ENCODE data around the gene PTEN. TPM values are rescaled to one million over a fixed set of nuclear protein-coding genes. Genes with fewer than 3 reads are reported as not detected.

The PTEN gene
- 50.5 and 64.9 TPM in 2 replicates for total RNA-seq (ENCODE audit: low replicate concordance)

DNA sequence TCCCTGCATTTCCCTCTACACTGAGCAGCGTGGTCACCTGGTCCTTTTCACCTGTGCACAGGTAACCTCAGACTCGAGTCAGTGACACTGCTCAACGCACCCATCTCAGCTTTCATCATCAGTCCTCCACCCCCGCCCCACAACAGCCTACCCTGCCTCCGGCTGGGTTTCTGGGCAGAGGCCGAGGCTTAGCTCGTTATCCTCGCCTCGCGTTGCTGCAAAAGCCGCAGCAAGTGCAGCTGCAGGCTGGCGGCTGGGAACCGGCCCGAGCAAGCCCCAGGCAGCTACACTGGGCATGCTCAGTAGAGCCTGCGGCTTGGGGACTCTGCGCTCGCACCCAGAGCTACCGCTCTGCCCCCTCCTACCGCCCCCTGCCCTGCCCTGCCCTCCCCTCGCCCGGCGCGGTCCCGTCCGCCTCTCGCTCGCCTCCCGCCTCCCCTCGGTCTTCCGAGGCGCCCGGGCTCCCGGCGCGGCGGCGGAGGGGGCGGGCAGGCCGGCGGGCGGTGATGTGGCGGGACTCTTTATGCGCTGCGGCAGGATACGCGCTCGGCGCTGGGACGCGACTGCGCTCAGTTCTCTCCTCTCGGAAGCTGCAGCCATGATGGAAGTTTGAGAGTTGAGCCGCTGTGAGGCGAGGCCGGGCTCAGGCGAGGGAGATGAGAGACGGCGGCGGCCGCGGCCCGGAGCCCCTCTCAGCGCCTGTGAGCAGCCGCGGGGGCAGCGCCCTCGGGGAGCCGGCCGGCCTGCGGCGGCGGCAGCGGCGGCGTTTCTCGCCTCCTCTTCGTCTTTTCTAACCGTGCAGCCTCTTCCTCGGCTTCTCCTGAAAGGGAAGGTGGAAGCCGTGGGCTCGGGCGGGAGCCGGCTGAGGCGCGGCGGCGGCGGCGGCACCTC is at the start of gene PTEN, which contains the start of gene KLLN:
Gene PTEN, plus strand, starts transcription at position 573 of the 891 bp plus-strand sequence. CDS start 845 bp downstream, outside the sequence.
Gene KLLN, minus strand, starts transcription at position 481 of the 891 bp plus-strand sequence. CDS start 1,046 bp downstream, outside the sequence.
- H4K20me1 ChIP-seq (ENCODE audit: low read depth): peaks cover 42% of the 10 kb centered on the region
- H2AFZ ChIP-seq (replicated peaks): peak within 1 kb of the TSS; percentile 55
- H3K4me3 ChIP-seq: peak within 1 kb of the TSS; percentile 95
- peak; percentile 96 for DNase-seq (ENCODE audit: low spot score)
- H3K9ac ChIP-seq: peak within 1 kb of the TSS; percentile 54
- peaks cover 6% of the 10 kb centered on the region for H3K36me3 Mint-ChIP-seq
- H3K36me3 ChIP-seq: no peaks in the 10 kb centered on the region
- H3K27ac Mint-ChIP-seq: peak within 1 kb of the TSS; percentile 99
- TF ChIP-seq CTCF (IDR thresholded peaks at IDR 0.05) (peak; percentile 6), EZH2 (IDR thresholded peaks at IDR 0.05) (no peak)
- H3F3A ChIP-seq (ENCODE audit: low read depth): peaks cover 32% of the 10 kb centered on the region
- H3K4me3 Mint-ChIP-seq: peak within 1 kb of the TSS; percentile 100
- H3K79me2 ChIP-seq (ENCODE audit: low read depth): peaks cover 43% of the 10 kb centered on the region
- H3K4me2 ChIP-seq: peak within 1 kb of the TSS; percentile 87
- H3K4me1 ChIP-seq: peaks cover 19% of the 10 kb centered on the region
- H3K27me3 ChIP-seq: no peaks in the 10 kb centered on the region
- peaks cover 3% of the 10 kb centered on the region for H3K27me3 Mint-ChIP-seq (ENCODE audit: insufficient read depth, low read depth)
- peak within 1 kb of the TSS; percentile 98 for H3K27ac ChIP-seq
- no peaks in the 10 kb centered on the region for H3K9me3 Mint-ChIP-seq
- H3K4me1 Mint-ChIP-seq: peaks cover 30% of the 10 kb centered on the region
- H3K9me3 ChIP-seq (ENCODE audit: low read depth): no peaks in the 10 kb centered on the region

DNA sequence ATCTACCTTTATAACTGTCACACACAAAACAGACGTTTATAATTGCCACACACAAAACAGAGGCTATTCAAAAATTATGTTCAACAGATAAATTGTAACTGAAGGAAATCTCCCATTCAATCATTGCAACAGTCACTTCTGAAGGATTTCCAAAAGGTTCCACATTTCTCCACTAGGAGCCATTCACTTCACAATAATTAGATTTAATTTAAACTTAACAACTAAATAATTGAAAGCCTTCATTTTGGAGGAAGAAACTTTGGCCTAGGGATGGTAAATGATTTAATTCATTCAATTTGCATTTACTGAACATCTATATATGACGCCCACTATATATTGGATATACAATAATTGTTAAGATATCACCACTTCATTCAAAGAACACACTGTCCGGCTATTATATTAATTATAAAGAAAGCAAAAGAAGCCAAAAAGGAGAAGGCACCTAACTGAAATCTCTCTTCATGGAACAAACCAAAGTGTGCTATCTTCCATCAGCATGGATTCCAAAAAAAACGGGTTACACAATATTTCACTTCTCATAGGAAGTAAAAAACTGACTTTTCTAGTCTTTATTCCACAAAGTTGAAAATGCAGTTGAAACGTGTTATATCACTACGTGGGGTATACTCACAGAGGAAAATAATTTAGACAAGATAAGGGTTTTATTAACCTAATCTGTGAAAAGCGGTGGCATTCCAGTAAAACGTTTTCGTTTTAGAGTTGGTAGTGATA is 47.1 kb upstream of the PTEN start:
- H3K4me3 Mint-ChIP-seq: peak overlapping the region; percentile 98

More for the DNA sequence above, 47.1 kb upstream of the PTEN start:
- H3K4me2 ChIP-seq: peak overlapping the region; percentile 91
- no peak overlapping the region for H3K27ac ChIP-seq
- H3K9me3 Mint-ChIP-seq: no peaks in the 10 kb centered on the region
- no peak for DNase-seq (ENCODE audit: low spot score)
- peaks cover 25% of the 10 kb centered on the region for H3K36me3 Mint-ChIP-seq
- no peak overlapping the region for H2AFZ ChIP-seq (replicated peaks)
- peaks cover 2% of the 10 kb centered on the region for H3K36me3 ChIP-seq
- no peak overlapping the region for H3K9ac ChIP-seq
- H3K4me1 ChIP-seq: peaks cover 20% of the 10 kb centered on the region
- peaks cover 16% of the 10 kb centered on the region for H3F3A ChIP-seq (ENCODE audit: low read depth)
- H3K9me3 ChIP-seq (ENCODE audit: low read depth): no peaks in the 10 kb centered on the region
- no peaks in the 10 kb centered on the region for H3K27me3 ChIP-seq
- H3K4me1 Mint-ChIP-seq: peaks cover 20% of the 10 kb centered on the region
- H3K4me3 ChIP-seq: peak overlapping the region; percentile 73
- no peaks in the 10 kb centered on the region for H3K27me3 Mint-ChIP-seq (ENCODE audit: insufficient read depth, low read depth)
- peaks cover 17% of the 10 kb centered on the region for H4K20me1 ChIP-seq (ENCODE audit: low read depth)
- TF ChIP-seq CTCF (IDR thresholded peaks at IDR 0.05) (peak; percentile 28), EZH2phosphoT487 (IDR thresholded peaks at IDR 0.05) (no peak)
- H3K79me2 ChIP-seq (ENCODE audit: low read depth): peaks cover 65% of the 10 kb centered on the region
- no peak overlapping the region for H3K27ac Mint-ChIP-seq
